Measurements from ENCODE around the gene KIFBP.

KIFBP gene

DNA sequence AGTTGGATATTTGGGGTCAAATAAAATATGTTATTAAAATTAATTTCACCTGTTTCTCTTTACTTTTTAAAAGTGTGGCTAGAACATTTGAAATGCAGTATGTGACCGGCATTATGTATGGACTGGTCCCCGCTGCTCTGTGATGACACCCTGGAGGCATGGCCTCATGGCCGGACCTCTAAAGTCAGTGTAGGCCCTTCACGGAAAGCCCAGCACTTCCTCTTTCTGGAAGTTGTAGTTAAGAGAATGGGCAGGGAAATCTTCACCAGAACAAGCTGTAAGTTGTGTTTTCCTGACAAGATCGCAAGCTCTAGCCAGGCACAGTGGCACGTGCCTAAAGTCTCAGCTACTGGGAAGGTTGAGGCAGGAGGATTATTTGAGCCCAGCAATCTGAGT lies 61.0 kb downstream of the KIFBP start:
- Histone ChIP-seq H4K20me1 (ENCODE audit: insufficient read depth) (no peaks in the 10 kb centered on the region), H3K9ac (no peak overlapping the region), H3K27me3 (ENCODE audit: insufficient read depth, low read depth) (no peaks in the 10 kb centered on the region), H3K79me2 (ENCODE audit: insufficient read depth, low read depth) (no peaks in the 10 kb centered on the region), H3K4me2 (no peak overlapping the region), H2AFZ (ENCODE audit: low read depth) (no peak overlapping the region), H3K36me3 (ENCODE audit: insufficient read depth) (no peaks in the 10 kb centered on the region), H3K27ac (no peak overlapping the region), H3K4me3 (IDR thresholded peaks at IDR 0.05; ENCODE audit: insufficient read depth, low read depth, low read length) (no peak overlapping the region), H3K4me1 (ENCODE audit: low read depth, poor library complexity, severe bottlenecking) (peaks cover 21% of the 10 kb centered on the region)
- TF ChIP-seq, protein P1, sequence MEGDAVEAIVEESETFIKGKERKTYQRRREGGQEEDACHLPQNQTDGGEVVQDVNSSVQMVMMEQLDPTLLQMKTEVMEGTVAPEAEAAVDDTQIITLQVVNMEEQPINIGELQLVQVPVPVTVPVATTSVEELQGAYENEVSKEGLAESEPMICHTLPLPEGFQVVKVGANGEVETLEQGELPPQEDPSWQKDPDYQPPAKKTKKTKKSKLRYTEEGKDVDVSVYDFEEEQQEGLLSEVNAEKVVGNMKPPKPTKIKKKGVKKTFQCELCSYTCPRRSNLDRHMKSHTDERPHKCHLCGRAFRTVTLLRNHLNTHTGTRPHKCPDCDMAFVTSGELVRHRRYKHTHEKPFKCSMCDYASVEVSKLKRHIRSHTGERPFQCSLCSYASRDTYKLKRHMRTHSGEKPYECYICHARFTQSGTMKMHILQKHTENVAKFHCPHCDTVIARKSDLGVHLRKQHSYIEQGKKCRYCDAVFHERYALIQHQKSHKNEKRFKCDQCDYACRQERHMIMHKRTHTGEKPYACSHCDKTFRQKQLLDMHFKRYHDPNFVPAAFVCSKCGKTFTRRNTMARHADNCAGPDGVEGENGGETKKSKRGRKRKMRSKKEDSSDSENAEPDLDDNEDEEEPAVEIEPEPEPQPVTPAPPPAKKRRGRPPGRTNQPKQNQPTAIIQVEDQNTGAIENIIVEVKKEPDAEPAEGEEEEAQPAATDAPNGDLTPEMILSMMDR (conservative IDR thresholded peaks at IDR 0.05; ENCODE audit: low read depth, low read length): no peak

DNA sequence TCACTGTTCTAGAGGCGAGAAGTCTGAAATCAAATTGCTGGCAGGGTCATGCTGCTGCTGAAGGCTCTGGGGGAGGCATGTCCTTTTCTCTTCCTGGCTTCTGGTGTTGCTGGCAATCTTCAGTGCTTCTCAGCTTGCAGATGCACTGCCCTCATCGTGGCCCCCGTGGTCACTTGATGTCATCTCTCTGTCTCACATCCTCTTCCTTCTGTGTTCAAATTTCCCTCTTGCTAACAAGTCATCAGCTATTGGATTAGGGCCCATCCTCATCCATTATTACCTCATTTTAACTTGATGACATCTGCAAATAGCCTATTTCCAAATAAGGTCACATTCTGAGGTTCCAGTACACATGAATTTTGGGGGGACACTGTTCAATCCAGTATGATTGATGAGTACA lies 62.7 kb downstream of the KIFBP start:
- Histone ChIP-seq H3K79me2 (ENCODE audit: insufficient read depth, low read depth) (no peaks in the 10 kb centered on the region), H3K9ac (no peak overlapping the region), H3K4me3 (IDR thresholded peaks at IDR 0.05; ENCODE audit: insufficient read depth, low read depth, low read length) (no peak overlapping the region), H3K4me2 (no peak overlapping the region), H3K27me3 (ENCODE audit: insufficient read depth, low read depth) (no peaks in the 10 kb centered on the region), H3K27ac (no peak overlapping the region), H4K20me1 (ENCODE audit: insufficient read depth) (no peaks in the 10 kb centered on the region), H2AFZ (ENCODE audit: low read depth) (no peak overlapping the region), H3K4me1 (ENCODE audit: low read depth, poor library complexity, severe bottlenecking) (peaks cover 4% of the 10 kb centered on the region), H3K36me3 (ENCODE audit: insufficient read depth) (no peaks in the 10 kb centered on the region)
- TF ChIP-seq, protein P1 (conservative IDR thresholded peaks at IDR 0.05; ENCODE audit: low read depth, low read length): no peak

DNA sequence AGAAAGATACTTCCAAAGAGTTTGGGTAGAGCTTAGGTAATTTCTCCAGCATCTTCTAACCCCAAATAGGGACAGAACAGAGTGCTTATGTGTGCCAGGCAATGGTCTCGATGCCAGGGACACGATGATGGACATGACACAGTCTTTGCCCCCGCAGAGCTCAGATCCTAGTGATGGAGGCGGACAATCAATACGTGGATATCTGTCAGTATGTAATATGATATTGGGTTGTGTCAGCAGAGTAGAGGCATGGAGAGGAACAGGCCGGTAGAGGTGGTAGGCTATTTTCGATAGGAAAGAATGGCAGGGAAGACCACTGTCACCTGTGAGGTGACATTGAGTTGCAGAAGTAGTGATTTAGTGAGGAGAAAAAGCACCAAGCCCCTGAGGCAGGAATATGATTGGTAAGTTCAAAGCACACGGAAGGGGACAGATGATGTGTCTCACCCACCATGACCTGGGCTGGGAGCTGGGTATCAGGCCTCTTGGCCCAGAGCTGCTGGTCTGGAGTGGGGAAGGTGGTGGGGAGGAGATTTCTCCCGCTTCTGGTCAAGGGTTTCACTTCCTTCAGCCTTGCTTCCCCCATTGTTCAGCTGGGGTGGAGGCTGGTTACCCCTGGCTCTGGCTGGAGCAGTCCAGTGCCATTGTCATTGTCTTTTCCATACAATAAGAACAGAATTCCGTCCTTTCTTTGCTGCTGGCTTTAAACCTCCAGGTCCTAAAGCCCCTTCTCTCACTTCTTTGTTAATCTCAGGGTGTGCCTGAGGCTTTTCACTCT lies 63.3 kb downstream of the KIFBP start:
- TF ChIP-seq, protein P1 (conservative IDR thresholded peaks at IDR 0.05; ENCODE audit: low read depth, low read length): no peak
- Histone ChIP-seq H2AFZ (ENCODE audit: low read depth) (no peak overlapping the region), H3K4me3 (IDR thresholded peaks at IDR 0.05; ENCODE audit: insufficient read depth, low read depth, low read length) (no peak overlapping the region), H3K9ac (no peak overlapping the region), H3K4me1 (ENCODE audit: low read depth, poor library complexity, severe bottlenecking) (no peaks in the 10 kb centered on the region), H3K4me2 (no peak overlapping the region), H3K27ac (no peak overlapping the region), H3K79me2 (ENCODE audit: insufficient read depth, low read depth) (no peaks in the 10 kb centered on the region), H3K27me3 (ENCODE audit: insufficient read depth, low read depth) (no peaks in the 10 kb centered on the region), H4K20me1 (ENCODE audit: insufficient read depth) (no peaks in the 10 kb centered on the region), H3K36me3 (ENCODE audit: insufficient read depth) (no peaks in the 10 kb centered on the region)

DNA sequence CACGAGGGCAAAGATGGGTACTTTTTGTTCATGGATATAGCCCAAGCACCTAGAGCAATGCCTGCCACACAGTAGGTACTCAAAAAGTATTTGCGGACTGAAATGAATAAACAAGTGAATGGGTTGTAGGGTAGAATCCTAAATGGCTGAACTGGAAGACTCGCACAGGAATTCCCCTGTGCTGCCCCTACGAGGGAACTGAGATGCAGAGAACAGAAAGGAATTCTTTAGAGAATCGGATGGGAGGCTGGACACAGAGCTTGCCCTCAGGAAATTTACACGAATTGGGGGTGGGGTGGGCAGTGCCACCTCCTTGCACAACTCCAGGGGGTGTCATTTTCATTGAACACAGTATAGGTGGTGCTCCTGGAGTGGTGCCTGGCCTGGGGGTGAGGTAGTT lies 64.1 kb downstream of the KIFBP start:
- no peaks in the 10 kb centered on the region for H3K79me2 ChIP-seq (ENCODE audit: insufficient read depth, low read depth)
- no peak overlapping the region for H2AFZ ChIP-seq (ENCODE audit: low read depth)
- H3K27me3 ChIP-seq (ENCODE audit: insufficient read depth, low read depth): no peaks in the 10 kb centered on the region
- H4K20me1 ChIP-seq (ENCODE audit: insufficient read depth): no peaks in the 10 kb centered on the region
- TF ChIP-seq, protein P1 (conservative IDR thresholded peaks at IDR 0.05; ENCODE audit: low read depth, low read length): no peak
- no peaks in the 10 kb centered on the region for H3K4me1 ChIP-seq (ENCODE audit: low read depth, poor library complexity, severe bottlenecking)
- H3K9ac ChIP-seq: no peak overlapping the region
- H3K36me3 ChIP-seq (ENCODE audit: insufficient read depth): no peaks in the 10 kb centered on the region
- no peak overlapping the region for H3K4me3 ChIP-seq (IDR thresholded peaks at IDR 0.05; ENCODE audit: insufficient read depth, low read depth, low read length)
- no peak overlapping the region for H3K27ac ChIP-seq
- H3K4me2 ChIP-seq: no peak overlapping the region

All from KMS-11 (cell line).